ENCODE data around the gene RABEP2.

- TF ChIP-seq POLR2A (IDR thresholded peaks at IDR 0.05) (no peak), CTCF (IDR thresholded peaks at IDR 0.05) (no peak)
These were observed 18.2 kb upstream of the RABEP2 start for GRCh38 chr16:28943281-28943680.
